HPDE6-E6E7 (cell line): ENCODE data around the gene TMBIM6.
"Not testable (repeated sequence)": the region's sequence is repeated elsewhere in the genome, so short reads cannot be mapped to it uniquely, and the experiment has no call there.

Source experiments
- DNase-seq: peaks from one replicate; pipeline ENCODE4 v3.0.0; 2011; ENCODE audit warnings: missing footprints; ENCODE audit errors: extremely low spot score

The TMBIM6 gene, protein sequence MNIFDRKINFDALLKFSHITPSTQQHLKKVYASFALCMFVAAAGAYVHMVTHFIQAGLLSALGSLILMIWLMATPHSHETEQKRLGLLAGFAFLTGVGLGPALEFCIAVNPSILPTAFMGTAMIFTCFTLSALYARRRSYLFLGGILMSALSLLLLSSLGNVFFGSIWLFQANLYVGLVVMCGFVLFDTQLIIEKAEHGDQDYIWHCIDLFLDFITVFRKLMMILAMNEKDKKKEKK

DNA sequence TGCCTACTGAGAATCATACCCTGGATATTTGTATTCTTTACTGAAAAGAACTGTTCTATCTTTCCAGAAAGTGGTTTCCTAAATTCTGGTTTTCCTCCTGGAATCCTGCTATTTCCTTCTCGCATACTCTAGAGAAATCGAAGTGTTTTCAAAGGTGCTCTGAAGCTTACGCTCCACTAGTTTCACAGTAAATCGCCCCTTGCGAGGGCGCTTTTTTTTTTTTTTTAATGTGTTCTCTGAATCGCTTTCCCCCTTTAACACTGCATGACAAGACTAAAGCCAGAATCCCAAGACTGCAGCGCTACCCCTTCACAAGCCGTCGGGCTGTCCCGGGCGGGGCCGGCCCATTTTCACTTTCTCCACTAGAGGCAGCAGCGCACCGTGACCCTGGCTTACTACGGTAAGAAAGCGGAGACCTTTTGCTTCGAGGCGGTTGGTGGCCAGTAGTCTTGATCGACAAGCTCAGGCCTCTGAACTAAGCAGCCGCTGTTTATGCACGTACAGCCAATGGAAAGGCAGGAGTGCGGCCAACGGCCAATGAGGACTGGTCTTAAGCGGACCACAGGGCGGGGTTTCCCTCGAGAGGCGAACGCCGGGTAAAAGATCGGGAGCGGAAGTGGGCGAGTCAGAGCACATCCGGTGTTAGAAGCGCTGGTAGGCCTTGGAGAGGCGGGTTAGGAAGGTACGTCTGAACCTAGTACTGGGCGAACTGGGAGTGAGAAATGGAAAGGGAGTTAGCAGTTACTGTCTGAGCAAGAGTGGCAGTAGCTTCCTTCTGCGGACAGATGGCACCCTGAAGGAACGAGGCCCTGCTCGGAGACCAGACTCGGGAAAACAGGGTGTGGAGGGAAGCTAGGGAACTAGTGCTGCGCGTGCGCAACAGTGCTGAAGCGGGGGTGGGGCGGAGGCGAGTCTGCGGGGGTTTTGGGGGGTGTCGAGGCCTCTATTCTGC, at the start of gene TMBIM6:
Gene TMBIM6 (plus strand): TSS at position 628 of the 952 bp plus-strand sequence. CDS start 10,937 bp downstream, outside the sequence.
- DNase-seq, result peak; percentile 98

DNA sequence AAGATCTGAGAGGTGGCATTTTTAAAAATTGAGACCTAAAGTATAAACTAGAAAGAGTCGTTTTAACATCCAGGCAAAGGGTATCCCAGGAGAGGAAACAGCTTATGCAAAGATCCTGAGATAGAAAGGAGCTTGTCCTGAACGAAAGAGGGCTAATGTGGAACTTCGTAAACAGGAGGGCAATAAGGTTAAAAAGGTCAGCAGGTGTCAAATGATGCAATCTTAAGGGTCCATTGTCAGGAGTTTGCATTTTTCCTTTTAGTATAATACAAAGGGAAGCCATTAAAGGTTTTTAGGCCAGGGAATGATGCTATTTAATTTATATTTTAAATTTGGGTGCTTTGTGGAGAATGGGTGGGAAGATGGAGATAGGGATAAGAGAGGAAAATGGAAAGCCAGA, 48.5 kb upstream of the TMBIM6 start:
- DNase-seq, result no peak

DNA sequence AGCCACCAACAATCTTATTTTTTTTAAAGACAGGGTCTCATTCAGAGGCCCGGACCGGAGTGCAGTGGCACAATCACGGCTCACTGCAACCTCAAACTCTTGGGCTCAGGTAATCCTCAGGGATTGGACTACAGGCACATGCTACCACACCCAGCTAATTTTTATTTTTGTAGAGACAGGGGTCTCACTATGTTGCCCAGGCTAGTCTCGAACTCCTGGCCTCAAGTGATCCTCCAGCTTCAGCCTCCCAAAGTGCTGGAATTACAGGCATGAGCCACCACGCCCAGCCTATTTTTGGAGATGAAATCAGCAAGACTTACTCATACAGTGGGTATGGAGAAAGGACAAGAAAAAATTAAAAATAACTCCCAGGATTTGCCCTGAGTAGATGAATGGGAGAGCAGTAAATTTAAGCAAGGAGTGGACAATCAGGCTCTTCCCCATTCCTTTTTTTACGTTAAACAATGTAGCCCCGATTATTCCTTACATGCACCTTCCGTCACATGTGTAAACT, 47.4 kb upstream of the TMBIM6 start:
- DNase-seq, result no peak

DNA sequence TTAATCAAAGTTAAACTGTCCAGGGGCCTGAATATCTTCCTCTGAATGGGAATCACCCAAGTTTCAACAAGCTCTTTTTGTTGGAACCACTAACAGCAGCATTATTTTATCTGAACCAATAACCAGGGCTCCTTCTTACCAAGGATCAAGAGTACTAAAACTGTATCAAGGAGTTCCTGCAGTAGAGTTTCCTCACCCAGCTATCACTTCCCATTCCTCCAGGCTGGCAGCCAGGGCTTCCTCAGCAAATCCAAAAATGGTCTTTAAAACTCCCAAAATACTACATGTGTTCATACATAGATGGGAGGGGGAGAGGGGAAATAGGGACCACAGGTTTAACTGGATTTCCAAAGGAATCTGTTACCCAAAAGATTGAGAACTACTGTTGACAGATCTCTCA, 44.6 kb upstream of the TMBIM6 start:
- no peak for DNase-seq

DNA sequence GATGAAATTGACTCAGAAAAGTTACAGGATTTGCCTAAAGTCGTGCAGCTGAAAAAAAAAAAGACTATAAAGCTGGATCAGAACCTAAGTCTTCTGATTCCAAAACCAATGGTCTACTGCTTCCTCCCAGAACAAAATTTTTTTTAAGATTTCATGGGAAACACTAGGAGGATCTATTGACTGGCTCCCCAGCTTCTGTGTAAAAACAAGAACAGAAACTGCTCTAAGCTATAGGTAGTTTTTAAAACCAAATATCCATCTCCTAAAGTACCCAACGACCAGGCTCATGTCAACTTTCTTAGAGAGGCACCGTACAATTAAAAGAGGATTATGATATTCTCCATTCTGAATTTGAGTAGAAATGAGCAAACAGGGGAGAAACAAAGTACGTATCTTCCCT, 43.5 kb upstream of the TMBIM6 start:
- DNase-seq, result no peak

DNA sequence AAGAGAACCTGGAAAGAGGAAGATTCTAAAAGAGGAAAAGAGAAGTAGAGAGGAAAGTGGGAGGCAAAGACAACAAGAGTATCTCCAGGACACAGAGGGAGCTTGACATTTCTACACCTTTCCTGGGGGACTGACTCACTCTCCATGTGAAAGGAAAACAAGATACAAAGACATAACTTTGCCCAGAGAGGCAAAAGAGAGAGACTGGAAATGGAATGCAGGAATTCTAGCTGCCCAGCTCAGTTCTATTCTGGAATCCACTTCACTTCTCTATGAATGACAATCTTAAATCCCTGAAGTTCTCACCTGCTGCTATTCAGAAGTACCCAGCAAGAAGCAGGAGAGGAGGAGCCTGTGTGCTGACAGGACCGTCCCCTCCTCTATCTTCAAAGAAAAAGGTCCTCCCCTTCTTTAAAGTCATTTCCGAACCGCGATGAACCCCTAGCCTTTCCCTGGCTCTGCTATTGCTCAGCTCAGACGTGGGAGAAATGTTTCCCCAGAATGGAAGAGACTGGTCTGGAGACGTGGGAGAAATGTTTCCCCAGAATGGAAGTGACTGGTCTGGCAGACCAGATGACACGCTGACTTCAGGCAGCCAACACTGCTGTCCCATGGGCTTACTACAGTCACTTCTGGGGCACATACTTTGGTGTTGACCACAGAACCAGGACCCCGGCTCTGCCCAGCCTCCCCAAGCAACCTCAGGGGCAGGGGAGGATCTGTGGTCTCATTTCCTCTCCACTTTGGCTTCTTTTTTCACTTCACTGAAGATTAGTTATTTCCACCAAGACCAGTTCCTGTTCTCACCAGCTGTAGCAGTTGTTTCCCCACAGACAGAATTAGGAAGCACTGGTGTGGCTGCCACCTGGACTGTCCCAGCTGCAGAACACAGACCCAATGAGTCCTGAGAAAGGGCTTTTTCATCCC, 42.5 kb upstream of the TMBIM6 start:
- no peak for DNase-seq

DNA sequence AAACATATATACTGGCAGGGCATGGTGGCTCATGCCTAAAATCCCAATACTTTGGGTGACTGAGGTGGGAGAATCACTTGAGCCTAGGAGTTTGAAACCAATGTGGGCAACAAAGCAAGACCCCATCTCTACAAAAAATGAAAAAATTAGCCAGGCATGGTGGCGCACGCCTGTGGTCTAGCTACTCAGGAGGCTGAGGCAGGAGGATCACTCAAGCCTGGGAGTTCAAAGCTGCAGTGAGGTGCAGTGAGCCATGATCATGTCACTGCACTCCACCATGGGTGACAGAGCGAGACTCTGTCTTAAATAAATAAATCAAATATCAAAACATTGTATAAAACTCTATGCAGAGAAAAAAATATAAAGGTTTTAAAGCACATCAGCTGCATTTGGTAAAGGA, 39.3 kb upstream of the TMBIM6 start:
- no peak for DNase-seq

DNA sequence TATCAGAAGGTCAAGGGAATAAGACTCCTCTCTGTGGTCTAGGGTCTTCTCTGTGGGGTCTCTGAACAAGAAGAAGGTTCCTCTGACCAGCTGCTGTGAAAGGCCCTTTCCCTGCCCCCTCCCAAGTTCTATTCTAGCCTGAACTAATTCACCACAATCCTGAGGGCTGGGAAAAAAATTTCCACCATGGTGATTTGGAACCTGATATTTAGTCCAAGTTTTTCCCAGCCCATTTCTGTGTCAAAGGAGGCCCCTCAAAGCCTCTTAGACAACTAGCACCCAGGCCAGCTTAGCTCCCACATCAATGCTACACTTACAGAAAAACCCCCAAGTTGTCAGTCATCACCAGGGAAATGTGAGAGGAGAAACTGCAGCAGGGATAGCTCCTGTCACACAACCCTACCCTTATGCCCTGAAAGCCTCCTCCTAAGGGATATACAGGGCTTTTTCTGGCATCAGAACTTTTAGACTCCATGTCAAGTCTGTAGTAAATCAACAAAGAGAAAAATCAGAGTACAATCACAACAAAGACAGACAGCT, 38.6 kb upstream of the TMBIM6 start:
- DNase-seq, result no peak

DNA sequence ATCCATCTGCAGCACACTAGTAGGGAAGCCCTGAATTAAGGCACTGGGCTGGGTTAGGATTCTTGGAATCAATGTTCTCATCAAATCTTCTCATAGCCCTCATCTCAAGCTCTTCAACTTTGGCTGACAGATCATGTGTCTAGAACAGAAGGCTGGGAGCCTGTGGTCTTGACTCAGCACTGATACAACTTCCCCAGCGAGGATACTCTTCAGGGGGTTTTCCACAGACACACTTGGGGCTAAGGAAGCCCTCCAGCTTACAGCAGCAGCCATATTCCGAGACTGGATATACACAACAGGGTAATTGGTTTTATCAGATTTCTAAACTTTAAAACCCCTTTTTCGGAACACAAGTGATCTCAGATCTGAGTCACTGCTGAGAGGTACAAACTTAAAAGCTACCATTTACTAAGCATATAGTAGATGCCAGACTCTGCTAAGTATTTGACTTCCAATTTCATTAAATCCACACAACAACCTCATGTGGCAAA, 37.7 kb upstream of the TMBIM6 start:
- DNase-seq, result no peak

DNA sequence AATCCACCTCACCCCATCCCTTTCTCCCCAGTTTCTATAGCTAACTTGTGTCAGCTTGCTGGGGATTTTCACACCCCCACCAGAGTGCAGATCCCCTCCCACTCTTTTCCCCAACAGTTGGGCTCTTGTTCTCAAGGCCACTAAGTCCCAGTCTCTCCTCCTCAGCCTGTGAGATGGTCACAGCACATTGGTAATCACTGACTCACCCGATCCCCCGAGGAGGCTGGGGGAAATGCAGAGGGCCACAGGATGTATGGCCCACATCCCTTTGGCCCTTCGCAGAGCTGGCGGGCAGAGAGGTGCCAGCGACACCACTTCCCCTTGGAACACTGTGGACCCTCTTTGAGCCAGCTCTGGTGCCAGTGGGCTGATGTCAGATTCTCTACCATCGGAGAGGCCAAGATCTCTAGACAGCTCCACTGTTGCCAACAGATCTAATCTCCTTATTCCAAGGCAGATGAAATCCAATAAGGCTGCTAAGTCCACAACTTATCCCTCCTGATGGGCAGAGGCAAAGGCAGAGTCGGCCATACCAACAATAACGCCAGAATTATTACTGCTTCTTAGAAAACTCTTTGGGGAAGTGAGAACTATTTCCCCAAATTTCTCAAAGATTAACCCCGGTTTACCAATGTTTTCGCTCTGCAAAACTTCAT, 35.8 kb upstream of the TMBIM6 start:
- DNase-seq, result no peak

DNA sequence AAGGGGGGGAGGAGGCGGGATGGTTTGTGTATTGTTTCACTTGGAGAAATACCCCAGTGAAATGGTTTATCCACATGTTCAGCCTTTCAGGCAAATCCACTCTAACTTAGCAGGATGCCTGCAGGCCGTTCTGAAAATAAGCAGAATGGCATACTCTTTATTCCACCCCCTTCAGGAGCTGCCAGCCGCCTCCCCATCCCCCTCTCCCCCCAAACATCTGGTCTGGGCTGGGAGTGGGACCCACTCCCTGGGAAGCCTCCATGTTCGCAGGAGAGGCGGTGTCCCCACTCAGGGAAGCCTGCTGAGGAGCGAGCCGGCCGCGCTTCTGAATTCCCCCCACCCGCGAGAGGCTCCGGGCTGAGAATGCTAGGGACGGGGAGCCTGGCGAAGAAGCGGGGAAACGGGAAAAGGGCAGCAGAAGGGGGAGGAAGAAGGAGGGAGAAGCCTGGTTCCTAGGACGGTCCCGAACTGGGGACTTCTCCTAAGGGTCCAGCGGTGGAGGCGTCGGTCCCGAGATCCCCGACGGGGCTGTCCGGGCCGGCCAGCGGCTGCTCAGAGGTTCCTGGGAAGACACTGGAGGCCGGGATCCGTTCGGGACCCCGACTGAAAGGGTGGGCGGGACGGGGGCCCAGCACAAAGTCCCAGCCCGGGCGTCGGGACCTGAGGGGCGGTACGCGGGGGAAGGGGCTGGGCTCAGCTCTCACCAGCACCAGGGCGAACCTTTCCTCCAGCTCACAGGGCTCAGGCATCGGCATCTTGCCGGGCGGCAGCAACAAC, 34.8 kb upstream of the TMBIM6 start:
- peak; percentile 21 for DNase-seq

DNA sequence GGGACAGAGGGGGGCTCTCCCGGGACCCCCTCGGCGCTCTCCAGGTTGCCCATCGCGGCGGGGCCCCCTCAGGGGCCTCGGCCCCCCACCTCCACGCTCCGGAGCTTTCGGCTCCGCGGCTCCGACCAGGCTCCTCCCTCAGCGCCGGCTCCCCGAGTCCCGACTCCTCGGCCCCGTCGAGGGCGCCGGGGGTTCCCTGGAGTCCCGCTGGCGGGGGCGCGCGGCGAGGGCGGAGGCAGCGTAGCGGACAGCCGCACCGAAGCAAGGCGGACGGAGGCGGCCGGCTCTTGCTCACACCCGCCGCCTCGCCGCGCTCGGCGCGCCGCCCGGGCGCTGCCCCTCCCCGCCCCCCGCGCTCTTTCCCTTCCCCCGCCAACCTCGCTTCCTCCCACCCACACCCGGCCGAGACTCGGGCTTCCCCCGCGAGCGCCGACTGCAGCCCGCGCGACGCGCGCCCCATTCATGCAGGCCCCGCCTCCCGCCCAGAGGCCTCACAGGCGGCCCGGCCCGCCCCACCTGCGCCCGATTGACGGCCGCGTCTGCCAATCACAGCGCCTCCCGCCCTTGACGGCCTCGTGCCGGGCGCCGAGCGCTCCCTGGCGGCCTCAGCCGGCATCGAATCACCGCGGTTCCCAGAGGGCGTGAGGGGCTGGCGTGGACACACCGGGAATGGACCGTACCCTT, 34.1 kb upstream of the TMBIM6 start, which contains the start of gene FMNL3:
Gene FMNL3 (minus strand): TSS at position 278 of the 684 bp plus-strand sequence. CDS start 225 bp downstream, at position 53.
- peak; percentile 93 for DNase-seq

DNA sequence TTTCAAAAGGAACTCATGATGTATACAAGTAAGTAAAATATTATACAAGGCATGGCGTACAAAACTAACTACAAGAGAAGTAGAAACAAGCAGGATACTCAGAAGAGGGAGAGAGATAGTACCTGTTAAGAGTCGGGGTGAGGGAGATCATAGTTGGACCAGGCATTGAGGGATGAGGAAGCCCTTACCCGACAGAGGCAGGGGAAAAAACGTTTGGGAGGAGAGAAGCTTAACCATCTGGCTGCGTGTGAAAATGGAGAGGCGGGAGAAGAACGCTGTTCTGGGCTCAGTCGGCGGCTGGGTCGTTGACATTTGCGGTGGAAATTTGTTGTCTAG, 33.6 kb upstream of the TMBIM6 start:
- no peak for DNase-seq

DNA sequence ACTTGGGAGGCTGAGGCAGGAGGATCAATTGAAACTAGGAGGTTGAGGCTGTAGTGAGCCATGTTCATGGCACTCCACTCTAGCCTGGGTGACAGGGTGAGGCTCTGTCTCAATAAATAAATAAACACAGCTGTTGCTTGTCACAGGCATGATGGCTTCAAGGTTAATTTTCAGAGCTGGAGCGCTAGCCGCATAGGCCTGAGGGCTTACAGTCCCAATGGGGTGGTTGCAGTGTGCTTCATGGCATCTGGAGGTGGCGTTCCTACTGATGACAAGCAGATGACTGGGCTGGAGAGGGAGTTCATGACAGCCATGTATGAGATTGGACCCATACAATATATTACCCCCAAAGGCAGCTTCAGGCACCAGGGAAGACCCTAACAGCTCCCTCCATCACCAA, 32.5 kb upstream of the TMBIM6 start:
- no peak for DNase-seq

DNA sequence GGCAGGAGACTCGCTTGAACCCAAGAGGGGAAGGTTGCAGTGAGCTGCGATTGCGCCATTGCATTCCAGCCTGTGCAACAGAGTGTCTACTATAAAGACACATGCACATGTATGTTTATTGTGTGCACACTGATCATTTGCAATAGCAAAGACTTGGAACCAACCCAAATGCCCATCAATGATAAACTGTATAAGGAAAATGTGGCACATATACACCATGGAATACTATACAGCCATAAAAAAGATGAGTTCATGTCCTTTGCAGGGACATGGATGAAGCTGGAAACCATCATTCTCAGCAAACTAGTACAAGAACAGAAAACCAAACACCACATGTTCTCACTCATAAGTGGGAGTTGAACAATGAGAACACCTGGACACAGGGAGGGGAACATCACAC, 27.4 kb upstream of the TMBIM6 start:
- not testable (repeated sequence) for DNase-seq

DNA sequence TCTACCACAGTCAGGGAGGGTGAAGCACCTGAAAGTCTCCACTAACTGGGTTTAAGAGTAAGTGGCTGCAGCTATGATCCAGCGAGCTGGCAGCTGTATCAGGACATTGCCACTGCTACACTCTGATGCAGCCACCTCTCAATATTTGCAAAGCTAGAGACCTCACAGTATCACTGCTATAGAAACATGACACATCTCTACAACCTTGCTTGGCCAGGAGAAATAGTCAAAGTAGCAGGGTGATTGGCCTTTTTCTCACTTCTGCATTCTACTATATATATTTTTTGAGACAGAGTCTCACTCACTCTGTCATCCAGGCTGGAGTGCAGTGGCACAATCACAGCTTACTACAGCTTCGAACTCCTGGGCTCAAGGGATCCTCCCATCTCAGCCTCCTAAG, 24.8 kb upstream of the TMBIM6 start:
- no peak for DNase-seq

DNA sequence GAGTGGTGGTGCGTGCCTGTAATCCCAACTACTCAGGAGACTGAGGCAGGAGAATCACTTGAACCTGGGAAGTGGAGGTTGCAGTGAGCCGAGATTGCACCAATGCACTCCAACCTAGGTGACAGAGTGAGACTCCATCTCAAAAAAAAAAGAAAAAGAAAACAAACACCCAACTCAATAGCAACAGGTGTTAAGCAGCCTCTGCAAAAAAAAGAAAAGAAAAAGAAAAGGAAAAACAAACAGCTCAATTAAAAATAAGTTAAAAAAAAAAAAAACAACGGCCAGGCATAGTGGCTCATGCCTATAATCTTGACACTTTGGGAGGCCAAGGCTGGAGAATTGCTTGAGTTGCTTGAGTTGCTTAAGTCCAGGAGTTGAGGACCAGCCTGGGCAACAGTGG, 23.6 kb upstream of the TMBIM6 start:
- DNase-seq, result not testable (repeated sequence)

DNA sequence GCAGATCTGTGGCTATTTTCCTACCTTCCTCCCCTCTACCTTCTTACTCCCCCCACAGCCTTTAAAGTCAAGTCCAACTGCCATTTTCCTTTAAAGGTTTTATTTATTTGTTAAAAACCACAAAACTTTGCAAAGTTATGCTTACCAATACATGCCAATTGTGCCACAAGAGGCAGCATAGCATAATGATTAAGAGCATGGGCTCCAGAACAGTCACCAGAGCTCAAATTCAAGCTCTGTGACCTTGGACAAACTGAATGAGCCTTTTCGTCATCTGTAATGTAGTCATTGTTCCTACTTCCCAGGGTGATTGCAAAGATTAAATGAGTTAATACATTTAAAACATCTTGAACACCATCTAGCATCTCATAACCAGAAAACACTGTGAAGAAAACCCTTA, 21.1 kb upstream of the TMBIM6 start:
- no peak for DNase-seq

DNA sequence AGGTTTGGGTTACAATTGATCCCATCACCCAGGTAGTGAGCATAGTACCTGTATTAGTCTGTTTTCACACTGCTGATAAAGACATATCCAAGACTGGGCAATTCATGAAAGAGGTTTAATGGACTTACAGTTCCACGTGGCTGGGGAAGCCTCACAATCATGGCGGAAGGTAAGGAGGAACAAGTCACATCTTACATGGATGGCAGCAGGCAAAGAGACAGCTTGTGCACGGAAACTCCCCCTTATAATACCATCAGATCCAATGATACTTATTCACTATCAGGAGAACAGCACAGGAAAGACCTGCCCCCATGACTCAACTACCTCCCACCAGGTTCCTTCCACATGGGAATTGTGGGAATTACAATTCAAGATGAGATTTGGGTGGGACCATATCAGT, 20.0 kb upstream of the TMBIM6 start:
- not testable (repeated sequence) for DNase-seq
